GM10266 (cell line): ENCODE results near the gene GPC6.

ENCODE experiments used
- DNase-seq: peaks from one replicate; pipeline ENCODE4 v3.0.0; 2012; ENCODE audit errors: extremely low spot score
- CTCF ChIP-seq: IDR thresholded peaks from 2 replicates; pipeline ENCODE4 v1.5.1; 2012; ENCODE audit warnings: mild to moderate bottlenecking, low read depth; ENCODE audit not compliant: control insufficient read depth, insufficient read depth; ENCODE audit errors: missing control alignments

GPC6 gene

GRCh38 chr13:93496985-93497673 lies 270.5 kb downstream of the GPC6 start:
- no peak for DNase-seq
- TF ChIP-seq CTCF, result no peak

DNA sequence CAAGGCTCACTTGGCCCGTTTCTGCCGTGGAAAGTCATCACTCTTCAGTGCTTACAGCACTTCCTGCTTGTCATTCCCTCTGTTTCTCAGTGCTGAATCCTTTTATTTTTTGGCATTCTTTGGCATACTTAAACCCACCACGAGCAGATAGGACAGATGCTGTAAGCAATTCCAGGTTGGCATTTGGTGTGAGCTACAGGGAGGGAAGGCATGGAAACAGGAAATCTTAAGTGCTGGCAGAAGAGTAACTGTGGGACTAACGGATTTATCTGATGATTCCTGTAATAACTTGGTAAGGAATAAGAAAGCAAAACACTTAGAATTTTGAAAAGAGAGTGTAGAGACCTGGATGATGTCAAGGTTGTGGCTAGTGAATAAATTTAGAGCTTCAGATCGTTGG lies 273.4 kb downstream of the GPC6 start:
- TF ChIP-seq CTCF, result no peak
- no peak for DNase-seq

DNA sequence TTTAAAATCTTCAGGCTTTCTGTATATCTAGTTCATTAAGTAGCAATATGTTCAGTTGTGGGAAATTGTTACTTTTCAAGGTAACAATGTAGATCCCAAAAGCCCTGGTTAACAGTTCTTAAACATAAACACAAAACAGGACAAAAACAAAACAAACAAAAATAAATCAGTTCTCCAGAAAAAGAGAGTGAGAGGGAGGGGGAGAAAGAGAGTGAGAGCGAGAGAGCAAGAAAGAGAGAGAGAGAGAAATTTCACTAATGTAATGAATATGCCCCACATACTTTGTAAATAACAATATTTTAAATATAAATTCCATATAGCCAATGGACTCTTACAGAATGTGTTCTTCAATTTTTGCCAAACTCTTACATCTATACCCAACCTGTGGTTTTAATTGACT lies 275.5 kb downstream of the GPC6 start:
- no peak for DNase-seq
- TF ChIP-seq CTCF, result no peak

GRCh38 chr13:93502987-93503615 lies 276.5 kb downstream of the GPC6 start:
- no peak for DNase-seq
- no peak for TF ChIP-seq CTCF

- TF ChIP-seq CTCF, result no peak
- DNase-seq, result no peak
Observed at GRCh38 chr13:93505104-93505952, 278.7 kb downstream of the GPC6 start.

GRCh38 chr13:93511011-93511410 lies 284.4 kb downstream of the GPC6 start:
- no peak for DNase-seq
- TF ChIP-seq CTCF, result no peak
